BJ (cell line): Measurements from ENCODE around the gene DGKB. TPM values are rescaled to one million over a fixed set of nuclear protein-coding genes. Genes with fewer than 3 reads are reported as not detected.
A peak's percentile ranks its signal among the peaks of the same experiment; 100 is the strongest.

Experiments used
- CTCF ChIA-PET: fragments of 350-600 bp; formaldehyde crosslinking; extraction: SDS; loops from one replicate; lab custom pipeline; 2021; ENCODE audit warnings: antibody characterized with exemption, inconsistent platforms; lab: Yijun Ruan, JAX
- POLR2A ChIA-PET: fragments of 300-600 bp; sonication (Branson Sonifier 250); formaldehyde crosslinking; extraction: SDS; loops from one replicate; lab custom pipeline; 2021; ENCODE audit warnings: antibody characterized with exemption; lab: Charles Lee
- DNase-seq: peaks from one replicate; pipeline ENCODE4 v3.0.0-alpha.2; 2011; ENCODE audit warnings: low read depth
- H3K27me3 ChIP-seq: 2 replicates; pipeline ENCODE4 v1.6.0; 2011; ENCODE audit warnings: low read length; ENCODE audit not compliant: control insufficient read depth, insufficient read depth
- H3K36me3 ChIP-seq: 2 replicates; pipeline ENCODE4 v1.5.1; 2011; ENCODE audit warnings: low read length; ENCODE audit not compliant: control insufficient read depth, insufficient read depth
- H3K4me3 ChIP-seq: 2 replicates; pipeline ENCODE4 v1.5.1; 2011; ENCODE audit warnings: low read depth, mild to moderate bottlenecking, control low read depth, low read length
- polyA plus RNA-seq: library from polyadenylated mRNA; depleted of rRNA; stranded (reverse); fragments of >200 nt; gene quantifications from 2 replicates; pipeline ENCODE4 v1.2.3, GENCODE V29; 2011
- TF ChIP-seq, protein P1 (sequence below): IDR thresholded peaks from 2 replicates; pipeline ENCODE4 v1.5.1; 2011; ENCODE audit warnings: low read depth, mild to moderate bottlenecking, control low read depth, inconsistent platforms, low read length, moderate library complexity; ENCODE audit not compliant: insufficient read depth

Gene DGKB
- polyA plus RNA-seq, 1 experiment = 0.09 TPM

DNA sequence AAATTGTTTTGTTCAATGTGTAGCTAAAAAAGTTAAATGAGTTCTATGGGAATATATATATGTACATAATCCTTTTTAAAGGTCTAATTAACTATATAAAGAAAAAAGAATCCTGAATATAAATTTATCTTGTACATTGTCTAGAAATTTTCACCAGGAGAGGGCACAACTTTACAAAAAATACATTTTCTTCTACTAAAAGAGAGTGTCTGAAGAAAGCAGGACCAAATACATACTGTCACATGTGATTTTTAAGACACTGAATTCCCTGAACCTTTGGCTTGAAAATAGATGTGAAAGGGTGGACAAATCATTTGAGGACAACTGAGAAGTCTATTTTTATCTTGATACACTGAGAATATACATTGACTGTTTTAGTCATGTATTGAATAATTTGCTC, 204.3 kb downstream of the DGKB start:
- H3K4me3 ChIP-seq = no peak overlapping the region
- CTCF ChIA-PET = interaction anchor here (1.0 kb wide), 1 partner anchor 1420 kb away, joined by 3 read pairs; no protein-coding TSS in a partner anchor
- TF ChIP-seq, protein P1, sequence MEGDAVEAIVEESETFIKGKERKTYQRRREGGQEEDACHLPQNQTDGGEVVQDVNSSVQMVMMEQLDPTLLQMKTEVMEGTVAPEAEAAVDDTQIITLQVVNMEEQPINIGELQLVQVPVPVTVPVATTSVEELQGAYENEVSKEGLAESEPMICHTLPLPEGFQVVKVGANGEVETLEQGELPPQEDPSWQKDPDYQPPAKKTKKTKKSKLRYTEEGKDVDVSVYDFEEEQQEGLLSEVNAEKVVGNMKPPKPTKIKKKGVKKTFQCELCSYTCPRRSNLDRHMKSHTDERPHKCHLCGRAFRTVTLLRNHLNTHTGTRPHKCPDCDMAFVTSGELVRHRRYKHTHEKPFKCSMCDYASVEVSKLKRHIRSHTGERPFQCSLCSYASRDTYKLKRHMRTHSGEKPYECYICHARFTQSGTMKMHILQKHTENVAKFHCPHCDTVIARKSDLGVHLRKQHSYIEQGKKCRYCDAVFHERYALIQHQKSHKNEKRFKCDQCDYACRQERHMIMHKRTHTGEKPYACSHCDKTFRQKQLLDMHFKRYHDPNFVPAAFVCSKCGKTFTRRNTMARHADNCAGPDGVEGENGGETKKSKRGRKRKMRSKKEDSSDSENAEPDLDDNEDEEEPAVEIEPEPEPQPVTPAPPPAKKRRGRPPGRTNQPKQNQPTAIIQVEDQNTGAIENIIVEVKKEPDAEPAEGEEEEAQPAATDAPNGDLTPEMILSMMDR = no peak
- H3K27me3 ChIP-seq = no peaks in the 10 kb centered on the region
- POLR2A ChIA-PET = no interaction called here
- H3K36me3 ChIP-seq = no peaks in the 10 kb centered on the region
- no peak for DNase-seq

DNA sequence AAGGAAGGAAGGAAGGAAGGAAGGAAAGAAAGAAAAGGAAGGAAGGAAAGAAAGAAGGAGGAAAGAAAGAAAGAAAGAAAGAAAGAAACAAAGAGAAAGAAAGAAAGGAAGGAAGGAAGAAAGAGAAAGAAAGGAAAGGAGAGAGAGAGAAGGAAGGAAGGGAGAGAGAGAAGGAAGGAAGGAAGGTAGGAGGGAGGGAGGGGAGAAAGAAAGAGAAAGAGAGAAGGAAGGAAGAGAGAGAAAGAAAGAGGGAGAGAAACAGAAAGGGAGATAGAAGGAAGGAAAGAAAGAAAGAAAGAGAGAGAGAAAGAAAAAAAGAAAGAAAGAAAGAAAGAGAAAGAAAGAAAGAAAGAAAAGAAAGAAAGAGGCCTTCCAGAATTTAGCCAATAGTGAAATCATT, 204.9 kb downstream of the DGKB start:
- TF ChIP-seq, protein P1 = no peak
- CTCF ChIA-PET = interaction anchor here (1.0 kb wide), 1 partner anchor 1419 kb away, joined by 3 read pairs; no protein-coding TSS in a partner anchor
- POLR2A ChIA-PET = no interaction called here
- no peaks in the 10 kb centered on the region for H3K36me3 ChIP-seq
- H3K27me3 ChIP-seq = no peaks in the 10 kb centered on the region
- H3K4me3 ChIP-seq = no peak overlapping the region
- DNase-seq = no peak

DNA sequence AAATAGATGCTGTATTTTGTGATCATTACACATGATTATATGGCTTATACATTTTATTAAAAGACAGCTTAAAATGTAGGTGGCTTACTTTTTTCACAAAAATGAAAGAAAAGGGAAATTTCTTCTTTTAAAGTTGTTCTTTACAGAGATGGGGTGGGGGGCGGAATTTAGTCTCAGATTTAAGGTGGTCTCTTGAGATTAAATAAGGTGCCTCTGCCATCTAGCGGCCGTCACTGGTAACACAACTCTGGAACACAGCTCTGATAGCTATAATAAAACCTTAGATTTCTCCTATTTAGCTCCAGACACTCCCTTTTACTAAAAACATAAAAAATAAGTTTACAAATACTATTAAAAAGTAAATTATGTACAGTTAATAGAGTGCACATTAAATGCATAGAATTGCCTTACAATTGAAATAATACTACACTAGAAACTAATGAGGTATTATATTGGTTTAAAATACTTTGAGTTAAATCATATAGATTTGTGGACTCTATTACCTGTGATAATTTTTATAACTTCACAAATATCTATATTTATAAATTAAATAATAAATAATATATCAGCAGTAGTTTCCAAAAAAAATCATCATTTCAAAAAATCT, 210.9 kb downstream of the DGKB start:
- CTCF ChIA-PET = interaction anchor here (0.6 to 3.5 kb wide), 23 partner anchors 9 to 1425 kb away, joined by 3 to 42 read pairs (median 5); no protein-coding TSS in a partner anchor

DNA sequence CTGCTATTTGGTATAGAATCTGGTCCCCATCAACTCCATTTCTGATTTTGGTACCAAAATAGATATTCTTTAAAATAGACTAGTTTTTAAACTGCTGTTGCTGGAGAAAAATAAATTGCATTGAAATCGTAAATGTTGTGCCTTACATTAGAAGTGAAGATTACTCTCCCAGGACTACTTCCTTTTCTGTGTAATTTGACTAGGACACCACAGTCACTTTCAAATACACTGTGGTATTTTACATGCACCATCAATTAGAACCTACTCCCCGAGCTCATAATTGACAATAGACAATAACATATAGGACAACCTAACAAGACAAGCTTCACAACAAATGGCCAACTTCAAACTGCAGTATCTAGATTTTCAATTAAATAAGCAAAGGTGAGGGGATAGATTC, 211.5 kb downstream of the DGKB start:
- POLR2A ChIA-PET = no interaction called here
- no peak for DNase-seq
- Histone ChIP-seq H3K36me3 (no peaks in the 10 kb centered on the region), H3K27me3 (no peaks in the 10 kb centered on the region), H3K4me3 (no peak overlapping the region)
- CTCF ChIA-PET = interaction anchor here (0.7 to 3.5 kb wide), 20 partner anchors 9 to 1425 kb away, joined by 3 to 42 read pairs (median 5); no protein-coding TSS in a partner anchor
- TF ChIP-seq, protein P1 = no peak

More for the DNA sequence above, 210.9 kb downstream of the DGKB start:
- Histone ChIP-seq H3K36me3 (no peaks in the 10 kb centered on the region), H3K4me3 (no peak overlapping the region), H3K27me3 (no peaks in the 10 kb centered on the region)
- POLR2A ChIA-PET = no interaction called here
- TF ChIP-seq, protein P1 = peak; percentile 83
- no peak for DNase-seq

DNA sequence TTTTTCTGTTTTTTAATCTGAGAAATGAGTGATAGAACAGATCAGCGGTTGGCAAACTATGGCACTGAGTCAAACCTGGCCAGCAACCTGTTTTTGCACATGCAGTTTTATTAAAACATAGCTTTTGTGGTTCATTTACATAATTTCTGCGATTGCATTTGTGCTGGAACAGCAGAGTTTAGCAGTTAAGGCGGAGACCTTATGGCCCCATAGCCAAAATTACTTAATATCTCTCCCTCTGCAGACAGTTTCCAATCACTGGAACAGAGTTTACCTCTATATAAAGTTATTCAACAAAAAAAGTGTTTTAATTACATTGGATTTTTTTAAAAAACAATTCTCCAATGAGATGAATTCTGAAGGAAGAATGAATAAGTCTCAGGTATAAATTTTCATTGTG, 212.1 kb downstream of the DGKB start:
- H3K27me3 ChIP-seq = no peaks in the 10 kb centered on the region
- TF ChIP-seq, protein P1 = no peak
- CTCF ChIA-PET = interaction anchor here (0.7 to 3.5 kb wide), 12 partner anchors 9 to 1415 kb away, joined by 3 to 42 read pairs (median 6); no protein-coding TSS in a partner anchor

More for the DNA sequence above, 212.1 kb downstream of the DGKB start:
- DNase-seq = no peak
- no peak overlapping the region for H3K4me3 ChIP-seq
- H3K36me3 ChIP-seq = no peaks in the 10 kb centered on the region
- POLR2A ChIA-PET = no interaction called here
